Stimulated activated CD4-positive, alpha-beta T cell treated with anti-CD3 and anti-CD28 coated beads, Interleukin-1b, Interleukin-23, amount 100 ng/mL, for 4 hours (primary cell): Measurements from ENCODE around the gene HTR4.

Experiments used
- DNase-seq, 2 donors: peaks; one replicate each; pipeline ENCODE4 v3.0.0-alpha.2; 2020; ENCODE audit warnings: low read depth in 2 of 2

HTR4 gene

DNA sequence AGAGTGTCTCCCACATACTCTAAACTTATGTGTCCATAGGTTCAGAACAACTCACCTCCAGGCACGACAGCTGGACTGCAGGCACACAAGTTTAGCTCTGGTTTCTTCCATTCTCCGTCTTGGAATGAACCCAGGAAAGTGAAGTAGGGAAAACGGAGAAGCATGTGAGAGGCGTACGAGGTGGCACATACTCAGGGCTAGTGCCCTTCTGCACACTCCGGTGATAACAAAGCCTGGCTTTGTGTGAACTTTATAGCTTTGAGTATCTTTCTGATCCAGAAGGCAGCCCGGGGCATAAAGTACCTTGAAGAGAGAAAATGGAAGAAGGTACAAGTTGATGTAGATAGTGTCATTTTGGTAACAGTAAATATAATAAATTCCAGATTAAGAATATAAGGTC lies 11.1 kb upstream of the HTR4 start:
- no peak for DNase-seq

DNA sequence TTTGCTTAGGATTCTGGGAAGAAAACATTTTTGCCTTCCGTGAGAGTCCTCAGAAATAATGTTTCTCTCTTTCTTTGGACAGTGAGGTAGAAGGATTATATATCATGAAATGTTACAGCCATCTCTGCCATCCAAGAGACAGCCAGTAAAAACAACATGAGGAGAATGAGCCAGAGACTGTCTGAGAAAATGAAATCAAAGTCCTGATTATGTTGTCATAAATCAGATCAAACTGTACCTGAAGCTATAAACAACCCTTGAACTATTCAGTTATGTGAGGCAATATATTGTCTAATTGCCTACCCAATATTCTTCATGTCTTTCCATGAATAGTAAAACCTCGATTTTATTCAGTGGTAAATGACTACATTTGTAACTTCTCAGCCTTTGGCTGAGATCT lies 9.2 kb upstream of the HTR4 start:
- no peak for DNase-seq

DNA sequence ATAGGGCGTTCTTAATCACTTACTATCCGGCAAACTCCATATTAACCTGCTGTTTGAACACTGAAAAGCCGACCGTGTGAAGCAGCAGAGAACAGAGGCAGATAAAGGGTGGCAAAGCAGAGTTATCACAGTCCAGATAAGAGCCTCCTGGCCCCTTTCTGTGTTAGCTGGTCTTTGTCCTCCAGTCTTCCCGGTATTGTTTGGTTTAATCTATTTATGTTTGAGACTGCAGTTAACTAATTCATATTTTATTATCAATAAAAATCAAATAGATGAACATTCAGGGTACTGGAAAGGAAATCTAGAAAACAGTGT lies 6.0 kb upstream of the HTR4 start:
- DNase-seq, result no peak

DNA sequence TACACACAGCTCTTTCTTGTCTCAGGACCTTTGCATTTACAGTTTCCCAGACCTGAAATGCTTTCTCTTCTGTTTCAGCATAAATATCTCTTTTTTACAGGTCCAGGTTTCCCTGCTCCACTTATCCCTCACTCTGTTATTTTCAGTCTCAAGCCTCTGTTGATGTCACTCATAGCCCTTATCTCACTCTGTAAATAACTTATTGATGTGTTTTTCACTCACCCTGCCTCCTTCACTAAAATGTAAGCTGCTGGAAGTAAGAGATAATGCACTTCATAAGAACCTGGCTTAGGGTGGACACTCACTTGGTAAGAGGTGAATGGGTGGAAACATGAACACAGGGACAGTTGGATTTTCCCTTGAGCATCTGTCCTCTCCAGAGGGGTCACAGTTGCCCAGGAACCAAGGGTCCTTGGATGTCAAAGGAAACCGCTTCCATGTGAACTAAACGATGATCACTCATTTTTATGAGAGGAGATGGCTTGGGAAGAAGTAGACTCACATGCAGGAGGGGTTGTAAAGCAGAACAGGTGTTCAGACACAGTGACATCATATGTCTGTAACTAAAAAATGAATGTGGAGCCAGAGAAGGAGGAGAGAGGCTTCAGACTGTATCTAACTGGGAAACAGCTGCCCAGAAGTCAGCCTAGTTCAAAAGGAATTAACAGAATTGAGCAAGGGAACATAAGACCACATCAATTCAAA lies 5.5 kb upstream of the HTR4 start:
- DNase-seq, result no peak

DNA sequence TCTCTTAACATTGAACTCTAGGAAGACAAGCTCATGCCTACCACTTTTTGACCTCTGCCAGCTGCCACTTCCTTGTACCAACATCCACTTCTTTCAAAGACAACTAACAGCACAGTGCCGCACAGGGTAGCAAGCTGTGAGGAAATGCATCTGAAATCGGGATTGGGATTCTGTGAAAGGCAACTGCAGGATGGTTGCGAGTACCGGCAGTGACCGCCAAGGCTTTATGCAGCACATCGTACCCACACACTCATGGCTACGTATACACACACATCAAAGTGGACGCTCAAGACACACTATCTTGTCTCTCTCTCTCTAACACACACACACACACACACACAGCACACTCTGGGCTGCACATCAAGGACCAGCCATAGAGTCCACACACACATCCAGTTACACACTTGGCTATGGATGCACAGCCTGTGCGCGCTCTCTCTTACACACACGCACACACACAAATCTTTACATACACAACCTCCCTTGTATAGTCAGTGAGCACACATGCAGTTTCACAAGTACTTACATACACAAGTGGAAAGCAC lies 964 bp downstream of the HTR4 start:
- no peak for DNase-seq

DNA sequence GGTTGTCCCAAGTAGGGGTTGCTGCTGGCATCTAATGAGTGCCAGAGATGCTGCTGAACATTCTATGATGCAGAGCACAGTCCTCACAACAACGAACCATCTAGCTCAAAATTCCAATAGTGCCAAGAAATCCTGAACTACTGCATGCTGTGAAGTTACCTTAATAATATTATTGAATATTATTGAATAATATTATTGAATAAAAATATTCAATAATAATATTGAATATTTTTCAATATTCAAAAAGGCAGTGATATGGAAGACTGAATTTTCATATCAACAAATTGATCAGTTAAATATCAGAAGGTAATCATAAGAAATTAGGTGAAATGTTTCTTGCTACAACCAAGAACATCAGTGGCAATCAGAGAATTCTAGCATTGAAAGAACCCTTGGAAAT lies 2.8 kb downstream of the HTR4 start:
- DNase-seq, result no peak

DNA sequence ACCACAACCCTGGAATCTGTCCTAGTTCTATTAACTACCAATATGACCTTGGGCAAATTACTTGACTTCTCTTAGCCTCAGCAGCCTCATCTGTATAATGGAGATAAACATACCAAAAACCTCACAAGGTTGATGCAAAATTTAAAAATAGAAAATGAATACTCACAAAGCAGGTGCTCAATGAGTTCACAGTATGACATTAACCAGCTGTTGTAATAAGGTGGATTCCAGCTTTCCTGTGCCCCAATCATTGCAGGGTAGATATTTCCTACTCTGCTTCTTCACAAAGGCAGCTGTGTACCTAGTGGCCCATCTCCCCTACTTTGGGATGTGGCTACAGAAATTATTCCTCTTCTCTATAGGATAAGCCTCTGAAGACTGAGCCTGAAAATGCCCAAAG lies 8.8 kb downstream of the HTR4 start:
- DNase-seq, result no peak

DNA sequence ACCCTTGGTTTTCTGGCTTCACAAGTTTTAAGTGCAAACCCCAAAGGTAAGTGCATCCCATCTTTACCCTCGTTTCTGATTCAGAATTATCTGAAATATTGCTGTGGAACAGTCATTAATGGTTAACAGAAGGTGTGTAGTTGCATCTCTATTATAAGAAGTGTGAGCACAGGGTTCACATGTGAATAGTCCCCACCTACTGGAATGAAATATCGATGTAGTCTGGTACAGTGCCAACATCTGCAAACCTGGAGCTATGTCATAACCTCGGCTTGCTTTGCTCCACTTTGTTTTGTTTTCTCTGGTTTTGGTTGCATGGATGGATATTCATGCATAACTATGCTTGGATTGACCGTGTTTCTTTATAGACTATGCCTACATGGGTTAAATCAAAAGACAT lies 12.6 kb downstream of the HTR4 start:
- no peak for DNase-seq

DNA sequence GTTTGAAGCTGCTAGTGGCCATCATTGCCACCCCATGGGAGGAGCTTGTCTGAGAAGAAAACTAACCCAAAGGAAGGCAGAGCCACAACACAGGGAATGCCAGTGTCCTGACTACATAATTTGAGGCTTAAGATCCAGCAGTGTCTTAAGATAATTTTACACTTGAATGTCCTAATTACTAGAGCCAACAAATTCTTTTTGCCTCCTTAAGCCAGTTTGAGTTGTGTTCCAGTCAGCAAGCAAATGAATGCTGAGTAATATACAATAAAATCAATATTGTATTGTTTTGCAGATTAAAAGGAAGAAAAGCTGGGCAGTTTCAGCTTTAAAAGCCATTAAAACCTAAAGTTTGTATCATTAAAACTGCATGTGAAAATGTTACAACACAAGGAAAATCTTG lies 13.9 kb downstream of the HTR4 start:
- DNase-seq, result no peak

DNA sequence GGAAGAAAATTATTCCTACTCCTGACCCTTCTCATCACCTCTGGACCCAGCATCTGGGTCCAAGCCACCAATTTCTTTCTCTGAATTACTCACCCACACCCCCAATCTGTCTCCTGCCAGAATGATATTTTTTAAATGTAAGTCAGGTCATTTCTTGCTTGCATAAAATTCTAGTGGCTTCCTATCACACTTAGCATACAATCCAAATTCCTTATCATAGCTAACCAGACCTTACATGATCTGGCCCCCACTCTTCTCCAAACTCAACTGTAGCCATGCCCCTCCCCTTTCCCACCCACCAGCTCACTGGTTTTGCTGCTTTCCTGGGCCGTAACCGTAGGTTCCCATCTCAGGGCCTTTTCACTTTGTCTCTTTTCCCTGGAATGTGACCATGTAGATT lies 15.2 kb downstream of the HTR4 start:
- no peak for DNase-seq

DNA sequence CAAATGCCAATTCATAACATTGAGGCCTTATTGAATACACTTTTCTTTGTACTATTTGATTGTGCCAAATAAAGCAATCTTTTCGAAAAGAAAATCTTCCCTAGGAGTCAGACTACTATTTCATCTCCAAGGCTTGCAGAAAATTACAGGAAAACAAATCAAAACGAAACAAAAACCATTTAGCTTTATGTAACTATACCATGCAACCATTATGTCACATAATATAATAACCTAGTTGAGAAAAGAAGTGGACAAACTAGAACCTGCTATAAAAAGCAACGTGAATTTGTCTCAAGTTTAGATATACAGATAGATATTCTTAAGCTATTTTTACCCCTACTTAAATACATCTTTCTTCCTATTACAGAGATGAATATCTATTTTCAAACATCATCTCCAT lies 18.0 kb downstream of the HTR4 start:
- no peak for DNase-seq

DNA sequence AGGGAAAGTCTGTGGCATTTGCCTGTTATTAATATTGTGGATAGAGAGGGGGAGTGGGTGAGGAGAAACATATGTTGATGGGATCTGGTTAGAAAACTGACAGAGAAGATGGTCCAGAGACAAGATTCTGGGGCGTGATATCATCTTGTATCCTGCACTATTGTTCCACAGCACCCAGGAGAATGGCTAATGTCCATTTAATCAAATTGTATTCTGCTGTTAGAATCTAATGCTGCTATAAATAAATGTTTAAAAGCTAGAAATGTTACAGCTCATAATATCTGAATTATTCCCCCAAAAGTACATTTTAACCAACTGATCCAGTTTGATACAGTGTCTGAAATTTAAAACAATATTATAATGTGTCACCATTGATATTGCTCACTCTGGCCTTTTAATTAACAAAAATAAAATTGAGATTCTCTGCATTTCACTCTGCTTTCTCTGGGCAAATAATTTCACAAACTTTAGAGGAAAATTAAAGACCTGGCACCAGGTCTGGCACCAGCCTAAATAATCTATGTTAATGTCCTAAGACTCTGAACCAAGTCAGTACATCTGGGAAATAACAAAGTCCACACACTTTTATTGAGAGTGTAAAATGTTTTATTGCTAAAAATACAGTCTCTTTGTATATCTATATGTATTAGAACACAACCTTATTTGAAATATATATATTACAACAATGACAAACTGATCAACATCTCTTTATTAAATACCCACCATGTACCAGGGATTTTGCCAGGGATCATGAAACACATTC lies 18.8 kb downstream of the HTR4 start:
- DNase-seq, result no peak

DNA sequence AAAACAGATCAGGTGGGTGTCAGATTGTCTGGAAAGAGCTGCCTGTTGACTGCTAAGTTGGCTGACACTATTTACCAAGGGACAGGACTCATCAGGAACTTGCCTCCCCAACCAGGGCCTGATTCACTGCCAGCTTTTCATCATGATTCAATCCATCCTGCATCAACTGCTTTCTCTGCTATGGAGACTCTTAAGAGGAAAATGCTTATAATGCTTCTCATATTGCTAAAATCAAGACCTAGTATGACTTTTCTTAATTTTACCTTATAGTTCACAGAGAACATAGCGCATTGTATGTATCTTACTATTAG lies 21.3 kb downstream of the HTR4 start:
- no peak for DNase-seq

DNA sequence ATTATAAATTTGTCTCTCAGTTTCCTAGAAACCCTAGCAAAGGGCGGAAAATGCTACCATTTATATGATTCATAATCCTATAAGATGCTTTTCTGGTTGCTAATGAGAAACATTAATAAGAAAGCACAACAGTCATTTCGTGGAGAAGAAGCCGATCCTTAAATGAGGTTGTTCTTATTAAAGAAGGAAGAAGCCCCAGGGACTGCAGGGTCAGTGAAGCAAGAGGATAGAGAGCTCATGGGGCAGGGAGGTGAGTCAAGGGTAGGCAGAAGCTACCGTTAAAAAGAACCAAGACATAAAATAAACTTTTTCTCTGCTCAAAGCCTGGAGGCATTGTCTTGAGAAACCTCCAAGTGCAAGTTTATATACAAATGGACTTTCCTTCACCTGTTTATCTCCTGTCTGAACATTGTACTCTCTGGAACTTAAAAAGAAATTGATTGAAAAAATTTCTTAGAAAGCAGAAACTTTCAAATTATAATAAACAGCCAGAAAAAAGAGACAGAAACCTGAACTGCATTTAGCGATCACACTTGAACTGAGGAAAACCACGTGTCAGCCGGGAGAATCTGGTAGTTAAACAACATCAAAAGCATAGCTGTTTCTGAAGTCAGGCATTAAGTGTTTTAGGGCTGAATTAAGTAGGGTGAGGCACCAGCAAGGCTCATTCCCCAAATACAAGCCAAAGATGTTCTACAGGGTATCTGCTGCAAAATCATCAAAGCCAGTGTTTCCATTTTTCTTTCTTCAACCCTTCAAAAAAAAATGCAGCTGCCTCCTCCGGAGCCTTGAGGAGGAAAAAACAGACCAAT lies 21.9 kb downstream of the HTR4 start:
- no peak for DNase-seq

DNA sequence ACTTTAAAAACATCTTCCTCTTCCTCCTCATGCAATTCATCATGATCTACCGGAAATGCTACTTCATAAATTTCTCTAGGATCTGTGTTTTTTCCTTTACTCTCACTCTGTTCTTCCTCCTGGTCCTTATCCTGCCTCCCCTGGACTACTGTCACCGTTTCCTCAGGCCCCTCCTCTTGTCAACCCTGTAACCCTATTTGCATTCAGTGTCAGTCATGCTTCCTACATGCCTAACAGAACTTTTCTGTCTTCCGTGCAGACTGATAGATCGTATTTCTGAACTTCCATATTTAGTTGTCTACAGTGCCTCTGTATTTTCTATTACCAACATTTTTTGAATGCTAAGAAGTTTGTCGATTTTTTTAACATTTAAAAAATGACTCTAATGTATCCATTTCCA lies 27.3 kb downstream of the HTR4 start:
- DNase-seq, result no peak

DNA sequence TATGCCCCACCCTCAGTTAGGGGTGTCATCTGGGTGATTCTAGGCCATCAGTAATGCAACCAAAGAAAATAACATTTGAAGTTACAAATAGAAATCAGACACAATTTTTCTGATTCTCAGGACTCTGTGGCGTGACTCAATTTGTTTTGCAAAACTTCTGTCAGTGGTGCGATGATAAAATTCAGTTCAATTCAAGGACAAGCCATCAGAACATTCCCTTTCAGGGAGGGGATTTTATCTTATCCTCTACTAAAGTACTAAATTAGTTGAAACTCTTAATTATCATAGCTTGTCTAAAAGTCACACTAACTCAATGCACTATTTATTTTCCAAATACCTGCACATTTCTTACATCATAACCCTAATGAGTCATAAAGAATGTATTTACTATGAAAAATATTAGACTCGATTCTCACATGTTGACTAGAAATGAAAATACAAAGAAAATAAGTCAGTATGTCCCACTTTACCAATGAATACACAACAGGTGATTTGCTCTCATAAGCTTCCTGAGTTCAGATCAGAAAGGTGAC lies 28.2 kb downstream of the HTR4 start:
- DNase-seq, result no peak

DNA sequence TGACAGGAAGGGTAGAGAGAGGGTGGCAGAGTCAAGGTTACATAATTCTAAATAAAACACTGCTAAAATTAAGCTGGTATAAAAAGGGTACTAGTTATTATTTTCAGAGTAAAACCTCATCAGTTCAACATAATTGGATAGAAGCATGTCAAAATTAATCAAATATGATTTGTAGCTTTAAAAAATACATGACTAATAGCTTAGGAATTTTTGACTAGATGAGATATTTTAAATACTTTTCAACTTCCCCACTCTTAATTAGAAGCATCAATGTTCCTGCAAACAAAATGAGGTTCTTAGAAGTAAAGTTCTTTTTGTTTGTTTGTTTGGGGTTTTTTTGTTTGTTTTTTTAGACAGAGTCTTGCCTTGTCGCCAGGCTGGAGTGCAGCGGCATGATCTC lies 29.1 kb downstream of the HTR4 start:
- DNase-seq, result no peak

DNA sequence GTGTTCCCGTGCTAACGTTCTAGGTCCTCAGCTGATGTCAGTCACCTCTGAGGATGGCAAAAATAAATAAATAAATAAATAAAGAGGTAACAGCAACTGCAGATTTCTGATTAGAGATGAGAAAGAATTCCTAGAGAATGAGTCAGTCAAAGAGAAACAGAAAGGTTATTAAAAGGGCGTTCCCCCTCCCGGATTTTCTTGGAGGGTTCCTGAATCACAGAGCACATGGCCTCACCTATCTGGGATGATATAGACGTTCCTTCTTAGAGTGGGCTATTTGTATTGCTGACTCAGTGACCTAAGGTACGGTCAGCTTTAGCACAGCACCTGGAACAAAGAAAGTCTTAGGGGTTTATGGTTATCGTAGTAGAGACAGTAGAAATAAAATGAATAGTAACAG lies 30.6 kb downstream of the HTR4 start:
- DNase-seq, result no peak

DNA sequence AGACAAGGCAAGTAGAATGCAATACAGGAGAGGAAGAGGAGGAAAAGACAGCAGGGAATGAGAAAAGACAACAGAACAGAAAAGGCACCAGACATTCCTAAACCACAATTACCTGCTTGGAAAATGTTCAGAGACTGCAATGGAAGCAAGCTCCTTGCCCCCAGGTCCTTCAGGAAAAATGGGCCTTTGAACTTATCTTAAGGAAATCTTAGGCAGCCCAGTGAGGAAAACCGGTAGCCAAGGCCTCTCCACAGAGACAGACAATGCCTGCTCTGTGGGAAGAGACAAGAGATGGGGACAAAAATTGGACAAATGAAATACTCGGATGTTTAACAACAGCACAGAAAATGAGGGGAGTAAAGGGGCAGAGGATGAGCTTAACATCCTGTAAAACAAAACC lies 31.2 kb downstream of the HTR4 start:
- DNase-seq, result no peak

DNA sequence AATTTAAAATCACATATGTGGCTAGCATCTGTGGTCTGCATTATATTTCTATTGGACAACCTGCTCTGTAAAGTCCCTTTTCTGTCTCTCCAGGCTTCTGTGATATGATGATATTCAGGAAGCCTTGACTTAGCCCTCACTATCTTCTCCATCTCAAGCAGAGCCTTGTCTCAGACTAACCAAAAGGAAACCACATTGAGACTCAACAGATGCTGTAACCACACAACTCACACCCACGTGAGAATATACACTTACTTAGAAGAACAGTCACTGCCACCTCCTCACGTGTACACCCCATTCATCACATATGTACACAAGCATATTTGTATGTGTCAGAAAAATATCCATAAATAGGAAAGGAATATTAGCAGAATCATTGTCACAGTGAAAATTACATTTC lies 33.6 kb downstream of the HTR4 start:
- DNase-seq, result no peak

DNA sequence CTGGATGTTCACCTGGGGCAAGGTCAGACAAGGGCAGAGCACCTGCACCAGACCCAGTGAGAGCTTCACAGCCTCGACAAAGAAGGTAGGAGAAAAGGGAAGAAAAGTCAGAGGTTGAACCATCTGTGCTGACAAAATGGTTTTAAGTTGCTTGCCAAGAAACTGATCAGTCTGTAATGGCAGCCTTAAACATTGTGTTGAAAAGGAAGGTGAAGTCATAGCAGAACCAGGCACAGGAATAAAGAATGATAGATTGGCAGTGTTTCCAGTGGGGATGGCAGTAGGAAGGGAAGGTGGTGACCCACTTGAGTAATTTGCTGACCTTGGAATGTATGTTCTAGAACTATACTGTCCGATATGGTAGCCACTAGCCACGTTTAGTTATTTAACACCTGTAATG lies 34.2 kb downstream of the HTR4 start:
- no peak for DNase-seq

DNA sequence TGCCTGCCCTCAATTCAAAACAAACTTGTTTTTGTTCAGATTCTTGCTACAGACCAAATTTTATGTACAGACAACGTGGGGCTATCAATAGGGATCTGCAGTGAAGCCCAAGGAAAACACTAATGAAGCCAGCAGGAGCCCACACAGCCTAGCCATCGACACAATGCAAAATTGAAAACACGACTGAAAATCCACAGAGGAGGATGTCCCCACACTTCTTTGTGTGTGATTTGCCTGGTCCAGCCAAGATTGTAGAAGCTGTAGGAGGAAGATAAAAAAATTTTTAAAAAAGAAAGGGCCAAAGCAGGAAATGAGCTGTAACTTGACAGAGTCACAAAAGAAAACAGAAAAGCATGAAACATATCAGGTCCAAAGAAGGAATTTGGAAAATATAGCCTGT lies 34.8 kb downstream of the HTR4 start:
- no peak for DNase-seq
